CD4-positive, alpha-beta T cell (primary cell): ENCODE measurements around the gene PLA2G15. TPM values are rescaled to one million over a fixed set of nuclear protein-coding genes. Genes with fewer than 3 reads are reported as not detected.

ENCODE experiments used
- ATAC-seq: fragments of 200-7000 bp; cut with Tn5 transposase; one replicate; pipeline ENCODE4 v1.10.0; 2022; ENCODE audit warnings: mild to moderate bottlenecking; ENCODE audit not compliant: poor library complexity
- CTCF ChIA-PET: fragments of 350-600 bp; sonication (Branson Sonifier 250); formaldehyde crosslinking; loops from one replicate; lab custom pipeline; 2021; ENCODE audit warnings: antibody characterized with exemption, inconsistent platforms; lab: Charles Lee
- POLR2A ChIA-PET: fragments of 350-600 bp; sonication (Branson Sonifier 250); formaldehyde crosslinking; loops from one replicate; lab custom pipeline; 2021; ENCODE audit warnings: antibody characterized with exemption, inconsistent platforms; lab: Charles Lee
- DNase-seq, 14 experiments: peaks; one replicate each; pipeline ENCODE4 v3.0.0-alpha.2; 2013 to 2020; ENCODE audit warnings: mixed read lengths in 2 of 14
- H3K27ac ChIP-seq, 2 donors: one replicate each; pipeline versions ENCODE4 v1.5.1 to v1.7.0; 2013; ENCODE audit warnings: low read length in 2 of 2, low read depth in 1 of 2, mild to moderate bottlenecking in 1 of 2
- H3K27me3 ChIP-seq, 2 experiments: 1 replicate in 1 of 2; 2 replicates in 1 of 2; pipeline versions ENCODE4 v1.6.1 to v1.7.0; 2013; ENCODE audit warnings: low read length in 2 of 2, control low read depth in 1 of 2, mild to moderate bottlenecking in 1 of 2, moderate library complexity in 1 of 2; ENCODE audit not compliant: insufficient read depth in 2 of 2, control insufficient read depth in 1 of 2
- H3K36me3 ChIP-seq: one replicate; pipeline ENCODE4 v1.6.1; 2013; ENCODE audit warnings: low read length, control low read depth; ENCODE audit not compliant: insufficient read depth
- H3K4me1 ChIP-seq: one replicate; pipeline ENCODE4 v1.6.1; 2013; ENCODE audit warnings: low read length, control low read depth; ENCODE audit not compliant: insufficient read depth
- H3K4me3 ChIP-seq: one replicate; pipeline ENCODE4 v1.5.1; 2013; ENCODE audit warnings: mild to moderate bottlenecking, low read length, moderate library complexity
- H3K9me3 ChIP-seq, 2 experiments: 1 replicate in 1 of 2; 2 replicates in 1 of 2; pipeline versions ENCODE4 v1.6.1 to v1.7.0; 2013; ENCODE audit warnings: low read length in 2 of 2, mild to moderate bottlenecking in 2 of 2, control low read depth in 1 of 2, moderate library complexity in 1 of 2; ENCODE audit not compliant: control insufficient read depth in 1 of 2, insufficient read depth in 1 of 2
- H3K27ac Mint-ChIP-seq: one replicate; pipeline ENCODE4 v1.8.0; 2020; ENCODE audit warnings: mixed read lengths
- H3K27me3 Mint-ChIP-seq: one replicate; pipeline ENCODE4 v1.8.0; 2021; ENCODE audit warnings: mixed read lengths
- H3K36me3 Mint-ChIP-seq: one replicate; pipeline ENCODE4 v1.8.0; 2021; ENCODE audit warnings: low read depth, mixed read lengths
- H3K4me1 Mint-ChIP-seq: one replicate; pipeline ENCODE4 v1.8.0; 2021; ENCODE audit warnings: low read depth, mixed read lengths
- H3K4me3 Mint-ChIP-seq: one replicate; pipeline ENCODE4 v1.8.0; 2020; ENCODE audit warnings: mild to moderate bottlenecking, mixed read lengths
- H3K9me3 Mint-ChIP-seq: one replicate; pipeline ENCODE4 v1.8.0; 2020; ENCODE audit warnings: mixed read lengths
- CTCF ChIP-seq: fragments of 200-600 bp; IDR thresholded peaks from one replicate; pipeline ENCODE4 v1.8.0; 2022; ENCODE audit warnings: antibody characterized with exemption, mild to moderate bottlenecking
- intact Hi-C, 2 experiments: fragments of 100-400 bp; cut with DNase I in 1 of 2; cut with micrococcal nuclease in 1 of 2; formaldehyde crosslinking; loops; one replicate each; pipeline versions ENCODE4 v1.15.1 to v1.9.0; 2023 to 2025; cut with DNase I, micrococcal nuclease
- total RNA-seq, 174 experiments: library from RNA in 2 of 174; stranded (reverse) in 2 of 174; gene quantifications; one replicate each; pipeline ENCODE4 v1.2.3 and lab custom pipeline; 2021 to 2026

PLA2G15 gene
- total RNA-seq, 2 experiments from 2014 or later = 4.3 to 4.7 TPM

DNA sequence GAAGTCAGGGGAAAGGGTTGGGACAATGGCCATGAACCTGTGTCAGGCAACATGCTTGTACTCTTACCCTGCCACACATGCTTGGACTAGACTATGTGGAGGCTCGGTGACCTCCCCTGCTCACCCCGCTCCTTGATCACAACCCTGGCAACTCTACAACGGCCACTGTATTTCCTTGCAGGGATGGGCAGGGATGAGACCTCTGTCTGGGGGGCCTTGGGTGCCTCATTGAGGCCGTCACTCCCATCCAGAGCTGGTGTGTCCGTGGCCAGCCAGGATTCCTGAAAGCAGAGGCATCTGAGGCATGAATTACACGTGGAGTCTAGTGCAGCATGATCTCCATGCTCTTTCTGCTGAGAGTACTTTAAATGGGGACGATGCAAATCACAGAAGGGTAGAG, 948 bp downstream of the PLA2G15 start:
- H3K4me3 ChIP-seq = peak overlapping the region; percentile 94
- no peaks in the 10 kb centered on the region for H3K27me3 ChIP-seq
- intact Hi-C loops = loop anchor here in 1 of 2 experiments (10.0 kb wide), 1 partner anchor 199 kb away; the partner anchor contains the start of gene SMPD3
- ChIA-PET CTCF (interaction anchor here (2.4 to 3.0 kb wide), 2 partner anchors 15 to 82 kb away, joined by 12 to 15 read pairs; no protein-coding TSS in a partner anchor), POLR2A (interaction anchor here (1.4 to 2.5 kb wide), 6 partner anchors 12 to 83 kb away, joined by 3 to 13 read pairs (median 6); partner anchors contain the start of genes PRMT7, SLC7A6 and SLC7A6OS)
- no peak overlapping the region for H3K27ac ChIP-seq
- Mint-ChIP-seq H3K27ac (peak overlapping the region; percentile 42), H3K4me3 (peak overlapping the region; percentile 99), H3K4me1 (peaks cover 17% of the 10 kb centered on the region), H3K27me3 (no peaks in the 10 kb centered on the region), H3K36me3 (peaks cover 18% of the 10 kb centered on the region), H3K9me3 (no peaks in the 10 kb centered on the region)
- H3K9me3 ChIP-seq = no peaks in the 10 kb centered on the region
- H3K4me1 ChIP-seq = peaks cover 29% of the 10 kb centered on the region
- DNase-seq = no peak
- peaks cover 3% of the 10 kb centered on the region for H3K36me3 ChIP-seq
- no peak for ATAC-seq
- no peak for TF ChIP-seq CTCF

GRCh38 chr16:68246666-68247065, 1.5 kb downstream of the PLA2G15 start:
- H3K9me3 Mint-ChIP-seq = no peaks in the 10 kb centered on the region
- no peak overlapping the region for H3K27ac Mint-ChIP-seq
- intact Hi-C loops = loop anchor here in 1 of 2 experiments (10.0 kb wide), 1 partner anchor 198 kb away; the partner anchor contains the start of gene SMPD3
- Histone ChIP-seq H3K27ac (no peak overlapping the region), H3K4me3 (no peak overlapping the region), H3K9me3 (no peaks in the 10 kb centered on the region), H3K4me1 (peaks cover 29% of the 10 kb centered on the region), H3K36me3 (peaks cover 3% of the 10 kb centered on the region), H3K27me3 (no peaks in the 10 kb centered on the region)
- no peak for TF ChIP-seq CTCF
- peaks cover 17% of the 10 kb centered on the region for H3K4me1 Mint-ChIP-seq
- ChIA-PET POLR2A (interaction anchor here (1.7 to 2.5 kb wide), 3 partner anchors 11 to 17 kb away, joined by 5 to 13 read pairs (median 5); partner anchors contain the start of gene SLC7A6), CTCF (no interaction called here)
- DNase-seq (peak in 2 of 14 experiments; percentile 0 to 20), ATAC-seq (no peak)
- peaks cover 19% of the 10 kb centered on the region for H3K36me3 Mint-ChIP-seq
- H3K4me3 Mint-ChIP-seq = peak overlapping the region; percentile 99
- no peaks in the 10 kb centered on the region for H3K27me3 Mint-ChIP-seq

DNA sequence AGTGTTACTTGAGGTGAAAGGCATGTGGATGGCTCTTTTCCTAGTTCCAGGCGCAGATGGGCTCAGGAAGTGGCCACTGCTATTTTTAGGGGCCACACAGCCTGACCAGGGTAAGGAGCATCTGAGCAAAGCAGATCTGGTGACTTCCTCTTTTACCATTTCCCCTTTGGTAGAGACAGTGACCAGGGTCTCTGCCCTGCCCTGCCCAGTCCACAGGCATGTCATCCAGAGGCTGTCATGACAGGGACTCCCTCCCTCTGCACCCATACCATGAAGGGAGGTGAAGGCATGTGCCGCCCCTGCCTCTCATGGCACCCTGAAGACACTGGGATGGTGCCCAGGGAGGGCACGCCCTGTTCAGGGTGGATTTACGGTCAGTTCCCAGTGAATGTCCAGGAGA, 2.2 kb downstream of the PLA2G15 start:
- Histone ChIP-seq H3K27ac (no peak overlapping the region), H3K4me1 (peaks cover 29% of the 10 kb centered on the region), H3K9me3 (no peaks in the 10 kb centered on the region), H3K4me3 (no peak overlapping the region), H3K27me3 (no peaks in the 10 kb centered on the region), H3K36me3 (peaks cover 3% of the 10 kb centered on the region)
- no peak for ATAC-seq
- no peak for TF ChIP-seq CTCF
- CTCF ChIA-PET = no interaction called here
- no peaks in the 10 kb centered on the region for H3K9me3 Mint-ChIP-seq
- peaks cover 26% of the 10 kb centered on the region for H3K36me3 Mint-ChIP-seq
- H3K27ac Mint-ChIP-seq = no peak overlapping the region
- H3K4me3 Mint-ChIP-seq = no peak overlapping the region
- peaks cover 17% of the 10 kb centered on the region for H3K4me1 Mint-ChIP-seq
- no peaks in the 10 kb centered on the region for H3K27me3 Mint-ChIP-seq
- DNase-seq = peak in 2 of 14 experiments; percentile 1 to 40
- intact Hi-C loops = loop anchor here in 1 of 2 experiments (10.0 kb wide), 1 partner anchor 197 kb away; the partner anchor contains the start of gene SMPD3
- POLR2A ChIA-PET = interaction anchor here (1.7 kb wide), 1 partner anchor 17 kb away, joined by 5 read pairs; the partner anchor contains the start of gene SLC7A6
